ENCODE data around the gene RRP8. TPM values are rescaled to one million over a fixed set of nuclear protein-coding genes. Genes with fewer than 3 reads are reported as not detected.

The RRP8 gene
- total and polyA plus RNA-seq, 2 of the 8 experiments (the other 6 are each of a cell fraction or from before 2014, with no cell fraction given), result 4.2 to 14.9 TPM

GRCh38 chr11:6556139-6556949 lies 47.1 kb downstream of the RRP8 start:
- H2AFZ ChIP-seq (ENCODE audit: low read length), result no peak overlapping the region
- H2BK5ac ChIP-seq (ENCODE audit: low read depth, low read length), result no peak overlapping the region; the same call in 1 of the 2 replicates
- TF ChIP-seq JUND (IDR thresholded peaks at IDR 0.05; ENCODE audit: low read length) (no peak), TAF7 (optimal IDR thresholded peaks at IDR 0.05; ENCODE audit: borderline replicate concordance, low read depth, low read length) (no peak), CBX8 (IDR thresholded peaks at IDR 0.05; ENCODE audit: borderline replicate concordance, low read depth, low read length) (no peak), BRCA1 (IDR thresholded peaks at IDR 0.05; ENCODE audit: low read depth, low read length) (no peak), EGR1 (IDR thresholded peaks at IDR 0.05; ENCODE audit: borderline replicate concordance, low read depth, low read length) (no peak), RNF2 (IDR thresholded peaks at IDR 0.05; ENCODE audit: borderline replicate concordance, low read depth, low read length, missing control alignments, poor library complexity, severe bottlenecking) (no peak)
- H3K27ac ChIP-seq (ENCODE audit: low read depth, low read length), result no peak overlapping the region
- no peak overlapping the region for H2BK15ac ChIP-seq (ENCODE audit: low read length)
- 93% methylated on average over 11 of the region's 11 CpGs; no CpG with 5 or more reads in 1 of the 2 experiments for WGBS, 2 experiments (ENCODE audit: extremely low coverage in 1 of 2, insufficient coverage in 1 of 2, insufficient read length in 1 of 2, insufficient replicate concordance in 2 of 2, low coverage in 1 of 2, low lambda C conversion rate in 2 of 2, missing lambda C conversion rate in 1 of 2)
- H3K27me3 ChIP-seq (replicated peaks in 1 of 4; ENCODE audit: control insufficient read depth in 3 of 4, extremely low read depth in 1 of 4, insufficient read depth in 3 of 4, low read length in 3 of 4), result no peaks in the 10 kb centered on the region
- DNase-seq (ENCODE audit: low read depth in 1 of 2, low spot score in 2 of 2) (no peak), FAIRE-seq (no peak)
- H3K4me1 ChIP-seq (replicated peaks in 1 of 4; ENCODE audit: control insufficient read depth in 3 of 4, insufficient read depth in 4 of 4, low read length in 3 of 4), result no peaks in the 10 kb centered on the region
- H3K9ac ChIP-seq (replicated peaks in 1 of 4; ENCODE audit: extremely low read depth in 1 of 4, low read depth in 3 of 4, low read length in 3 of 4), result no peak overlapping the region
- 0 out of 2 replicates have a peak overlapping the region, but pooled peaks have one; percentile 30 for H2AK5ac ChIP-seq (ENCODE audit: low read depth, low read length)
- H3K9me3 ChIP-seq (ENCODE audit: insufficient read depth in 2 of 2, low read depth in 1 of 2, low read length in 1 of 2), result no peaks in the 10 kb centered on the region
- no peak overlapping the region for H2BK12ac ChIP-seq (ENCODE audit: low read depth, low read length)
- no peak overlapping the region for H4K91ac ChIP-seq (replicated peaks; ENCODE audit: insufficient read length, low read length)
- no peak overlapping the region for H3K56ac ChIP-seq (replicated peaks; ENCODE audit: insufficient read length, low read depth, low read length)
- no peaks in the 10 kb centered on the region for H4K20me1 ChIP-seq (replicated peaks in 1 of 2; ENCODE audit: control insufficient read depth in 1 of 2, insufficient read depth in 2 of 2, low read length in 2 of 2)
- no peaks in the 10 kb centered on the region for H3K79me1 ChIP-seq (ENCODE audit: low read depth, low read length)
- no peaks in the 10 kb centered on the region for H3K23me2 ChIP-seq (ENCODE audit: low read depth, low read length)
- H4K5ac ChIP-seq (ENCODE audit: insufficient read length, low read depth, low read length), result no peak overlapping the region
- no peak overlapping the region for H3K4me3 ChIP-seq (ENCODE audit: extremely low read depth in 1 of 4, insufficient read depth in 2 of 4, low read depth in 3 of 4, low read length in 4 of 4)
- POLR2A ChIA-PET (ENCODE audit: partially characterized antibody), result interaction anchor here (1.2 kb wide), 1 partner anchor 9 kb away, joined by 3 read pairs; no protein-coding TSS in a partner anchor
- H3K36me3 ChIP-seq (ENCODE audit: control insufficient read depth in 2 of 4, insufficient read depth in 4 of 4, low read length in 3 of 4), result no peaks in the 10 kb centered on the region
- H2BK120ac ChIP-seq (replicated peaks; ENCODE audit: low read depth, low read length), result no peak overlapping the region
- no peaks in the 10 kb centered on the region for H3K79me2 ChIP-seq (ENCODE audit: control insufficient read depth in 1 of 2, insufficient read depth in 2 of 2, low read length in 2 of 2)
- no peak overlapping the region for H3K14ac ChIP-seq (ENCODE audit: insufficient read length)
- no peak overlapping the region for H3K4ac ChIP-seq (replicated peaks; ENCODE audit: insufficient read length, low read depth, low read length)
- no peak overlapping the region; the same call in 1 of the 2 replicates for H4K8ac ChIP-seq (ENCODE audit: extremely low read depth, insufficient read depth, low read length)
- CTCF ChIA-PET (ENCODE audit: partially characterized antibody), result interaction anchor here (1.0 to 6.8 kb wide), 3 partner anchors 14 to 57 kb away, joined by 3 to 48 read pairs (median 3); no protein-coding TSS in a partner anchor
- H2BK20ac ChIP-seq (ENCODE audit: low read length), result no peak overlapping the region
- no peak overlapping the region for H3K18ac ChIP-seq (ENCODE audit: extremely low read depth, low read length)
- H3K4me2 ChIP-seq (ENCODE audit: insufficient read depth in 1 of 2, low read depth in 2 of 2, low read length in 2 of 2), result no peak overlapping the region
- no peak overlapping the region for H3K23ac ChIP-seq (ENCODE audit: insufficient read length)
